Stimulated activated CD4-positive, alpha-beta T cell treated with anti-CD3 and anti-CD28 coated beads, Interleukin-15, amount 100 ng/mL, for 24 hours (primary cell): Measurements from ENCODE around the gene ATP9A.

Experiments used
- DNase-seq: peaks from one replicate; pipeline ENCODE4 v3.0.0-alpha.2; 2020

Gene ATP9A

GRCh38 chr20:51595744-51596143, 172.4 kb downstream of the ATP9A start:
- DNase-seq: no peak

- peak; percentile 89 for DNase-seq
These were observed 173.1 kb downstream of the ATP9A start for GRCh38 chr20:51595058-51595532.

- DNase-seq: no peak
These were observed 173.7 kb downstream of the ATP9A start for GRCh38 chr20:51594236-51595057.

GRCh38 chr20:51593584-51593983, 174.6 kb downstream of the ATP9A start:
- no peak for DNase-seq

GRCh38 chr20:51592564-51592963, 175.6 kb downstream of the ATP9A start:
- no peak for DNase-seq

- no peak for DNase-seq
These were observed 176.3 kb downstream of the ATP9A start for GRCh38 chr20:51591871-51592270.

GRCh38 chr20:51588762-51589161, 179.4 kb downstream of the ATP9A start:
- DNase-seq: no peak

GRCh38 chr20:51587145-51587544, 181.0 kb downstream of the ATP9A start:
- DNase-seq: no peak

GRCh38 chr20:51586005-51586440, 182.2 kb downstream of the ATP9A start:
- no peak for DNase-seq

- DNase-seq: no peak
These were observed 183.0 kb downstream of the ATP9A start for GRCh38 chr20:51585148-51585547.

- DNase-seq: no peak
These were observed 183.5 kb downstream of the ATP9A start for GRCh38 chr20:51584737-51585136.

- DNase-seq: no peak
These were observed 184.1 kb downstream of the ATP9A start for GRCh38 chr20:51584116-51584515.

GRCh38 chr20:51583499-51583898, 184.7 kb downstream of the ATP9A start:
- DNase-seq: no peak

GRCh38 chr20:51583073-51583472, 185.1 kb downstream of the ATP9A start:
- DNase-seq: no peak

GRCh38 chr20:51581571-51581970, 186.6 kb downstream of the ATP9A start:
- DNase-seq: no peak

GRCh38 chr20:51579137-51579536, 189.1 kb downstream of the ATP9A start:
- no peak for DNase-seq

GRCh38 chr20:51578145-51578459, 190.1 kb downstream of the ATP9A start:
- no peak for DNase-seq

GRCh38 chr20:51577432-51578144, 190.6 kb downstream of the ATP9A start:
- no peak for DNase-seq

- DNase-seq: no peak
These were observed 192.7 kb downstream of the ATP9A start for GRCh38 chr20:51575486-51575885.

GRCh38 chr20:51574248-51575033, 193.7 kb downstream of the ATP9A start:
- peak; percentile 63 for DNase-seq

- no peak for DNase-seq
These were observed 194.5 kb downstream of the ATP9A start for GRCh38 chr20:51573576-51574243.

GRCh38 chr20:51571460-51571794, 196.8 kb downstream of the ATP9A start:
- no peak for DNase-seq
